ENCODE results near the gene CCDC89.
"Not testable (repeated sequence)": the region's sequence is repeated elsewhere in the genome, so short reads cannot be mapped to it uniquely, and the experiment has no call there.

CCDC89 gene

DNA sequence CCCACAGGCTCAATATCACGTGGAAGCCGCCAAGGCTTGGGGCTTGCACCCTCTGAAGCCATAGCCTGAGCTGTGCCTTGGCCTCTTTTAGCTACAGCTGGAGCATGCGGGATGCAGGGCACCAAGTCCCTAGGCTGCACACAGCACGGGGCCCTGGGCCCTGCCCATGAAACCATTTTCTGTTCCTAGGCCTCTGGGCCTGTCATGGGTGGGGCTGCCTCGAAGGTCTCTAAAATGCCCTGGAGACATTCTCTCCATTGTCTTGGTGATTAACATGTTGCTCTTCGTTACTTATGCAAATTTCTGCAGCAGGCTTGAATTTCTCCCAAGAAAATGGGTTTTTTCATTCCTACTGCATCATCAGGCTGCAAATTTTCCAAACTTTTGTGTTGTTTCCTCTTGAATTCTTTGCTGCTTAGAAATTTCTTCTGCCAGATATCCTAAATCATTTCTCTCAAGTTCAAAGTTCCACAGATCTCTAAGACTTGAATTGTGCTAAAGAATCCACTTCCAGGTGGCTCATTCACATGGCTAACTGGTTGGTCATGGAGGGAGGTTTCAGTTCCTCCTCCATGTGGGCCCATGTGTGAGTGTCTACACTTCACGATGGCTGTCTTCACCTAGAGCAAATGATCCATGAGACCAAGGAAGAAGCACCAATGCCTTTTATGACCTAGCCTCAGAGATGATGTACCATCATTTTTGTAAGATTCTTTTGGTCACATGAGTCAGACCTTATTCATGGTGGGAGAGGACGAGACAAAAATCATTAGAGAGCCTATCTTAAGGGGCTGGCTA, 13.7 kb downstream of the CCDC89 start:
- Histone ChIP-seq H2BK15ac (replicated peaks; ENCODE audit: low read depth) (no peak overlapping the region), H3K36me3 (ENCODE audit: control insufficient read depth, insufficient read depth, low read length) (no peaks in the 10 kb centered on the region), H3K4ac (ENCODE audit: low read depth, low read length) (no peak overlapping the region), H3K79me2 (ENCODE audit: control insufficient read depth, insufficient read depth, low read length) (no peaks in the 10 kb centered on the region), H3K4me2 (ENCODE audit: low read length) (no peak overlapping the region), H2BK120ac (ENCODE audit: low read depth, low read length) (no peak overlapping the region), H2BK5ac (ENCODE audit: low read length) (no peak overlapping the region), H3K27ac (ENCODE audit: low read depth, low read length) (no peak overlapping the region), H3K4me3 (ENCODE audit: low read length) (no peak overlapping the region), H4K5ac (ENCODE audit: low read length) (no peak overlapping the region), H3K9ac (ENCODE audit: low read length) (no peak overlapping the region), H3K56ac (ENCODE audit: low read length) (no peak overlapping the region), H3K4me1 (ENCODE audit: control insufficient read depth, low read depth, low read length) (no peaks in the 10 kb centered on the region), H3K23ac (ENCODE audit: low read length) (no peak overlapping the region), H3K18ac (ENCODE audit: low read length) (no peak overlapping the region), H3K27me3 (ENCODE audit: insufficient read depth, low read length, poor library complexity) (no peaks in the 10 kb centered on the region), H3K79me1 (ENCODE audit: low read length) (no peaks in the 10 kb centered on the region), H2AK5ac (ENCODE audit: low read length) (no peak overlapping the region), H4K8ac (ENCODE audit: low read depth, low read length) (no peak overlapping the region)
- DNase-seq: no peak
- WGBS (ENCODE audit: extremely low coverage, insufficient coverage, low lambda C conversion rate): no CpG with 5 or more reads among the region's 8 CpGs

DNA sequence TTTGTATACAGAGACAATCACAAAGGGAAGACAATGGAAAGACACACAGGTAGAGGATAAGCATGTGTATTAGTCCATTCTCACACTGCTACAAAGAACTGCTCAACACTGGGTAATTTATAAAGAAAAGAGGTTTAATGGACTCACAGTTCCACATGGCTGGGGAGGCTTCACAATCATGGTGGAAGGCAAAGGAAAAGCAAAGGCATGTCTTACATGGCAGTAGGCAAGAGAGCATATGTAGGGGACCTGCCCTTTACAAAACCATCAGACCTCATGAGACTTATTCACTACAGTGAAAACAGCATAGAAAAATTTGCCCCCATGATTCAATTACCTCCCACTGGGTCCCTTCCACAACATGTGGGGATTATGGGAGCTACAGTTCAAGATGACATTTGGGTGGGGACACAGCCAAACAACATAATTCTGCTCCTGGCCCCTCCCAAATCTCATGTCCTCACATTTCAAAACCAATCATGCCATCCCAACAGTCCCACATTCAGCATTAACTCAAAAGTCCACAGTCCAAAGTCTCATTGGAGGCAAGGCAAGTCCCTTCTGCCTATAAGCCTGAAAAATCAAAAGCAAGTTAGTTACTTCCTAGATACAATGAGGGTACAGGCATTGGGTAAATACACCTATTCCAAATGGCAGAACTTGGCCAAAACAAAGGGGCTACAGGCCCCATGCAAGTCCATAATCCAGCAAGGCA, 14.9 kb downstream of the CCDC89 start:
- H3K27ac ChIP-seq (ENCODE audit: low read depth, low read length): not testable (repeated sequence)

DNA sequence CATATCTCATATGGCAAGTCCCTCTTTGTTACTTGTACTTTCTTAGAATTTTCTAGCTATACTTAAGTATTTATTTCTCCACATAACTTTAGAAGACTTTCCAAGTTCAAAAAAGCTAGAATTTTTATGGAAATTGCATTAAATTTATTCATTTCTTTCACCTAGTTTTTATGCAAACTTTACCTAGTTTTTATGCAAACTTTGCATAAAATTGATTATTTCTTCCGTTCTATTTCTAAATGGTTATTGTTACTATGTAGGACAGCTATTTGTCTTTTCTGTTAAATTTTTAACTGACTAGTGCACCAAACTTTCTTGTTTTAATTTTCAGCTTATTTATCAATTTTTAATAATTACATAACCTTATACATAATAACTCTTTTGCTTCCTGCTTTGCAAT, 17.8 kb downstream of the CCDC89 start:
- Histone ChIP-seq H3K4ac (ENCODE audit: low read depth, low read length) (no peak overlapping the region), H4K8ac (ENCODE audit: low read depth, low read length) (no peak overlapping the region), H3K4me1 (ENCODE audit: control insufficient read depth, low read depth, low read length) (no peaks in the 10 kb centered on the region), H2BK120ac (ENCODE audit: low read depth, low read length) (no peak overlapping the region), H3K18ac (ENCODE audit: low read length) (no peak overlapping the region), H2BK5ac (ENCODE audit: low read length) (no peak overlapping the region), H3K9ac (ENCODE audit: low read length) (no peak overlapping the region), H2BK15ac (replicated peaks; ENCODE audit: low read depth) (no peak overlapping the region), H3K23ac (ENCODE audit: low read length) (no peak overlapping the region), H3K27me3 (ENCODE audit: insufficient read depth, low read length, poor library complexity) (no peaks in the 10 kb centered on the region), H3K4me3 (ENCODE audit: low read length) (no peak overlapping the region), H3K56ac (ENCODE audit: low read length) (no peak overlapping the region), H4K5ac (ENCODE audit: low read length) (no peak overlapping the region), H2AK5ac (ENCODE audit: low read length) (no peak overlapping the region), H3K4me2 (ENCODE audit: low read length) (no peak overlapping the region), H3K36me3 (ENCODE audit: control insufficient read depth, insufficient read depth, low read length) (no peaks in the 10 kb centered on the region), H3K79me1 (ENCODE audit: low read length) (no peaks in the 10 kb centered on the region), H3K79me2 (ENCODE audit: control insufficient read depth, insufficient read depth, low read length) (peaks cover 17% of the 10 kb centered on the region), H3K27ac (ENCODE audit: low read depth, low read length) (no peak overlapping the region)
- no peak for DNase-seq
- no CpG with 5 or more reads among the region's 1 CpG for WGBS (ENCODE audit: extremely low coverage, insufficient coverage, low lambda C conversion rate)

More for the DNA sequence above, 14.9 kb downstream of the CCDC89 start:
- not testable (repeated sequence) for H4K5ac ChIP-seq (ENCODE audit: low read length); H2BK120ac ChIP-seq (ENCODE audit: low read depth, low read length); H3K4ac ChIP-seq (ENCODE audit: low read depth, low read length); H3K27me3 ChIP-seq (ENCODE audit: insufficient read depth, low read length, poor library complexity); H3K4me2 ChIP-seq (ENCODE audit: low read length); H3K23ac ChIP-seq (ENCODE audit: low read length); H3K36me3 ChIP-seq (ENCODE audit: control insufficient read depth, insufficient read depth, low read length); H4K8ac ChIP-seq (ENCODE audit: low read depth, low read length); H2BK5ac ChIP-seq (ENCODE audit: low read length); H3K4me3 ChIP-seq (ENCODE audit: low read length); H3K9ac ChIP-seq (ENCODE audit: low read length); H3K79me1 ChIP-seq (ENCODE audit: low read length); H2BK15ac ChIP-seq (replicated peaks; ENCODE audit: low read depth); H3K18ac ChIP-seq (ENCODE audit: low read length); H3K56ac ChIP-seq (ENCODE audit: low read length); H3K4me1 ChIP-seq (ENCODE audit: control insufficient read depth, low read depth, low read length); DNase-seq; H2AK5ac ChIP-seq (ENCODE audit: low read length); H3K79me2 ChIP-seq (ENCODE audit: control insufficient read depth, insufficient read depth, low read length)

DNA sequence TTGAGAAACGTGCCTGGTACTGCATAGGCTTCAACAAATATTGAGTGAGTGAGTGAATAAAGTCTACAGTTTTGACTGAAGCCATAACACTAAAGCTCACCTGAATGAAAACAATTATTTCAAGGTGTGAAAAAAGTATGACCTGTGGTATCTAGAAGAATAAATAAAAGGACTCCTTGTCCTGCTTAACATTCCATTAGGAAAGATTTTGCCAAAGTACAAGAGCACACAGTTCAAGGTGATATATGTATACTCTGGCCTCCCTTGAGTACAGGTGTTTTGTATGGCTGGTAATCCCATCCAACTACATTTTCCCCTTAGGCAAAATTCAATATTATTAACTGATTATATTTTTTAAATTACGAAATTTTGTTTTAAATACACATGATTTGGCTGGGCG, 19.3 kb downstream of the CCDC89 start:
- Histone ChIP-seq H3K4me3 (ENCODE audit: low read length) (no peak overlapping the region), H2BK5ac (ENCODE audit: low read length) (no peak overlapping the region)
- WGBS (ENCODE audit: extremely low coverage, insufficient coverage, low lambda C conversion rate): no CpG with 5 or more reads among the region's 3 CpGs

DNA sequence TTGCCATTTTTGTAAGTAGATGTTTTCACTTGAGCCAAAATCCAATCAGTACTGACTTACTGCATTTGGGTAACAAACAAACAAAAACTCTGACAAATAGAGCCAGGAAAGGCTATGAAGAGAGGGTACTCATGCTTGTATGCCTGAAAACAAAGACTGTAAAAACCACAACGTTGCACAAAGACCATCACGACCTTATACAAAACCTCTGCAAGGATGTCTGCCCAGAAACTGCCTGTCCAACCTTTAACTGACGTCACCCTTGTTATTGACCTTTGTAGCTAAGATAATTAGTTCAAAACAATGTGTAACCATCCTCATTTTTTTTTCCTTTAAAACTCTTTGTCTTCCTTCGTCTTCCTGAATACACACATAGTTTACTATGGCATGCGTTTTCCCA, 20.3 kb downstream of the CCDC89 start:
- H3K23ac ChIP-seq (ENCODE audit: low read length): no peak overlapping the region
- no peak overlapping the region for H3K4me3 ChIP-seq (ENCODE audit: low read length)
- H3K56ac ChIP-seq (ENCODE audit: low read length): peak overlapping the region; percentile 37
- no peaks in the 10 kb centered on the region for H3K79me1 ChIP-seq (ENCODE audit: low read length)
- H2BK5ac ChIP-seq (ENCODE audit: low read length): no peak overlapping the region
- no peak overlapping the region for H2BK120ac ChIP-seq (ENCODE audit: low read depth, low read length)
- no peak overlapping the region for H3K4ac ChIP-seq (ENCODE audit: low read depth, low read length)
- peak overlapping the region; percentile 95 for H4K5ac ChIP-seq (ENCODE audit: low read length)
- H3K27ac ChIP-seq (ENCODE audit: low read depth, low read length): no peak overlapping the region
- no peaks in the 10 kb centered on the region for H3K36me3 ChIP-seq (ENCODE audit: control insufficient read depth, insufficient read depth, low read length)
- peak overlapping the region; percentile 25 for H2BK15ac ChIP-seq (replicated peaks; ENCODE audit: low read depth)
- no peaks in the 10 kb centered on the region for H3K4me1 ChIP-seq (ENCODE audit: control insufficient read depth, low read depth, low read length)
- H2AK5ac ChIP-seq (ENCODE audit: low read length): no peak overlapping the region
- peak overlapping the region; percentile 29 for H3K9ac ChIP-seq (ENCODE audit: low read length)
- no CpG with 5 or more reads among the region's 5 CpGs for whole genome bisulfite sequencing (ENCODE audit: extremely low coverage, insufficient coverage, low lambda C conversion rate)
- H3K79me2 ChIP-seq (ENCODE audit: control insufficient read depth, insufficient read depth, low read length): peaks cover 31% of the 10 kb centered on the region
- no peak overlapping the region for H3K4me2 ChIP-seq (ENCODE audit: low read length)
- H4K8ac ChIP-seq (ENCODE audit: low read depth, low read length): no peak overlapping the region
- no peak overlapping the region for H3K18ac ChIP-seq (ENCODE audit: low read length)
- no peaks in the 10 kb centered on the region for H3K27me3 ChIP-seq (ENCODE audit: insufficient read depth, low read length, poor library complexity)
- no peak for DNase-seq

More for the DNA sequence above, 19.3 kb downstream of the CCDC89 start:
- Histone ChIP-seq H3K79me2 (ENCODE audit: control insufficient read depth, insufficient read depth, low read length) (peaks cover 29% of the 10 kb centered on the region), H3K56ac (ENCODE audit: low read length) (no peak overlapping the region), H2BK15ac (replicated peaks; ENCODE audit: low read depth) (no peak overlapping the region), H2AK5ac (ENCODE audit: low read length) (no peak overlapping the region), H3K27me3 (ENCODE audit: insufficient read depth, low read length, poor library complexity) (no peaks in the 10 kb centered on the region), H3K4me2 (ENCODE audit: low read length) (no peak overlapping the region), H3K79me1 (ENCODE audit: low read length) (no peaks in the 10 kb centered on the region), H3K9ac (ENCODE audit: low read length) (no peak overlapping the region), H2BK120ac (ENCODE audit: low read depth, low read length) (no peak overlapping the region), H3K23ac (ENCODE audit: low read length) (no peak overlapping the region), H3K36me3 (ENCODE audit: control insufficient read depth, insufficient read depth, low read length) (no peaks in the 10 kb centered on the region), H3K4me1 (ENCODE audit: control insufficient read depth, low read depth, low read length) (no peaks in the 10 kb centered on the region), H4K5ac (ENCODE audit: low read length) (no peak overlapping the region), H4K8ac (ENCODE audit: low read depth, low read length) (no peak overlapping the region), H3K4ac (ENCODE audit: low read depth, low read length) (no peak overlapping the region), H3K27ac (ENCODE audit: low read depth, low read length) (no peak overlapping the region), H3K18ac (ENCODE audit: low read length) (no peak overlapping the region)
- no peak for DNase-seq

All from mesendoderm (in vitro differentiated cells).